Activated T-cell treated with anti-CD3 and anti-CD28 coated beads, Interleukin-2, amount 50 U/mL, for 72 hours (primary cell): Measurements from ENCODE around the gene CCDC167. TPM values are rescaled to one million over a fixed set of nuclear protein-coding genes. Genes with fewer than 3 reads are reported as not detected.
A peak's percentile ranks its signal among the peaks of the same experiment; 100 is the strongest.

Source experiments
- ATAC-seq, 2 donors: fragments of 150-1000 bp; cut with Tn5 transposase; replicated peaks in 1 of 2; 2 replicates each; pipeline ENCODE4 v1.10.0; 2021; ENCODE audit warnings: moderate library complexity in 2 of 2, mild to moderate bottlenecking in 1 of 2
- DNase-seq, 2 donors: peaks; one replicate each; pipeline ENCODE4 v3.0.0; 2021 to 2022; ENCODE audit warnings: mixed read lengths in 1 of 2
- H3K27ac Mint-ChIP-seq: one replicate; pipeline ENCODE4 v1.8.0; 2022; ENCODE audit warnings: mild to moderate bottlenecking, moderate library complexity, mixed read lengths
- H3K27me3 Mint-ChIP-seq: one replicate; pipeline ENCODE4 v1.8.0; 2022; ENCODE audit warnings: low read depth, mixed read lengths
- H3K36me3 Mint-ChIP-seq, 2 donors: one replicate each; pipeline ENCODE4 v1.8.0; 2022; ENCODE audit warnings: mixed read lengths in 2 of 2, mild to moderate bottlenecking in 1 of 2; ENCODE audit not compliant: insufficient read depth in 2 of 2
- H3K4me1 Mint-ChIP-seq: one replicate; pipeline ENCODE4 v1.8.0; 2022; ENCODE audit warnings: low read depth, mixed read lengths
- H3K4me3 Mint-ChIP-seq, 2 donors: one replicate each; pipeline ENCODE4 v1.8.0; 2022; ENCODE audit warnings: mild to moderate bottlenecking in 2 of 2, mixed read lengths in 2 of 2, moderate library complexity in 2 of 2
- H3K9me3 Mint-ChIP-seq, 2 donors: one replicate each; pipeline ENCODE4 v1.8.0; 2022; ENCODE audit warnings: mixed read lengths in 2 of 2
- total RNA-seq, 2 donors: library from RNA; stranded (reverse); gene quantifications; one replicate each; pipeline ENCODE4 v1.2.3, GENCODE V29; 2022

The CCDC167 gene
- total RNA-seq, 2 donors from 2014 or later = 32.2 to 36.4 TPM

- no peak overlapping the region for H3K27ac Mint-ChIP-seq
- H3K9me3 Mint-ChIP-seq = no peaks in the 10 kb centered on the region
- no peak for ATAC-seq
- H3K27me3 Mint-ChIP-seq = no peaks in the 10 kb centered on the region
- H3K4me1 Mint-ChIP-seq = no peaks in the 10 kb centered on the region
- no peak for DNase-seq
- no peak overlapping the region for H3K4me3 Mint-ChIP-seq
- peaks cover 4 to 5% of the 10 kb centered on the region in 2 donors for H3K36me3 Mint-ChIP-seq
These were observed 20.3 kb downstream of the CCDC167 start for GRCh38 chr6:37479266-37479854.

GRCh38 chr6:37478827-37479226, 20.9 kb downstream of the CCDC167 start:
- DNase-seq (no peak), ATAC-seq (no peak)
- H3K9me3 Mint-ChIP-seq = no peaks in the 10 kb centered on the region
- no peaks in the 10 kb centered on the region for H3K27me3 Mint-ChIP-seq
- peaks cover 6 to 9% of the 10 kb centered on the region in 2 donors for H3K36me3 Mint-ChIP-seq
- no peak overlapping the region for H3K27ac Mint-ChIP-seq
- H3K4me1 Mint-ChIP-seq = no peaks in the 10 kb centered on the region
- H3K4me3 Mint-ChIP-seq = no peak overlapping the region

- Mint-ChIP-seq H3K27ac (peak overlapping the region; percentile 16), H3K9me3 (no peaks in the 10 kb centered on the region), H3K27me3 (no peaks in the 10 kb centered on the region), H3K36me3 (peaks cover 6 to 9% of the 10 kb centered on the region in 2 donors), H3K4me3 (no peak overlapping the region), H3K4me1 (no peaks in the 10 kb centered on the region)
- ATAC-seq = peak in 1 of 2 donors; percentile 18
- DNase-seq = no peak
These were observed 21.8 kb downstream of the CCDC167 start for GRCh38 chr6:37477656-37478435.

GRCh38 chr6:37477191-37477590, 22.5 kb downstream of the CCDC167 start:
- Mint-ChIP-seq H3K27me3 (no peaks in the 10 kb centered on the region), H3K4me3 (no peak overlapping the region), H3K4me1 (no peaks in the 10 kb centered on the region), H3K36me3 (peaks cover 6 to 9% of the 10 kb centered on the region in 2 donors), H3K9me3 (no peaks in the 10 kb centered on the region), H3K27ac (no peak overlapping the region)
- DNase-seq (no peak), ATAC-seq (no peak)

- H3K27ac Mint-ChIP-seq = no peak overlapping the region
- no peak overlapping the region for H3K4me3 Mint-ChIP-seq
- no peaks in the 10 kb centered on the region for H3K9me3 Mint-ChIP-seq
- ATAC-seq = no peak
- no peaks in the 10 kb centered on the region for H3K27me3 Mint-ChIP-seq
- no peaks in the 10 kb centered on the region for H3K4me1 Mint-ChIP-seq
- DNase-seq = no peak
- H3K36me3 Mint-ChIP-seq = peaks cover 11 to 28% of the 10 kb centered on the region in 2 donors
These were observed 25.4 kb downstream of the CCDC167 start for GRCh38 chr6:37474316-37474715.

GRCh38 chr6:37473364-37474095, 26.2 kb downstream of the CCDC167 start:
- Mint-ChIP-seq H3K9me3 (no peaks in the 10 kb centered on the region), H3K4me3 (no peak overlapping the region), H3K27me3 (no peaks in the 10 kb centered on the region), H3K4me1 (no peaks in the 10 kb centered on the region), H3K27ac (no peak overlapping the region), H3K36me3 (peaks cover 11 to 26% of the 10 kb centered on the region in 2 donors)
- no peak for DNase-seq
- ATAC-seq = no peak

GRCh38 chr6:37467718-37468117, 32.0 kb downstream of the CCDC167 start:
- DNase-seq (no peak), ATAC-seq (no peak)
- Mint-ChIP-seq H3K9me3 (no peaks in the 10 kb centered on the region), H3K36me3 (peaks cover 10 to 50% of the 10 kb centered on the region in 2 donors), H3K4me3 (no peak overlapping the region), H3K27ac (no peak overlapping the region), H3K27me3 (no peaks in the 10 kb centered on the region), H3K4me1 (no peaks in the 10 kb centered on the region)

- Mint-ChIP-seq H3K4me3 (no peak overlapping the region), H3K4me1 (no peaks in the 10 kb centered on the region), H3K27ac (no peak overlapping the region), H3K36me3 (peaks cover 8 to 45% of the 10 kb centered on the region in 2 donors), H3K9me3 (no peaks in the 10 kb centered on the region), H3K27me3 (no peaks in the 10 kb centered on the region)
- ATAC-seq = no peak
- no peak for DNase-seq
These were observed 36.6 kb downstream of the CCDC167 start for GRCh38 chr6:37463110-37463509.

GRCh38 chr6:37460805-37461204, 38.9 kb downstream of the CCDC167 start:
- peaks cover 10 to 29% of the 10 kb centered on the region in 2 donors for H3K36me3 Mint-ChIP-seq
- H3K4me1 Mint-ChIP-seq = no peaks in the 10 kb centered on the region
- H3K27ac Mint-ChIP-seq = no peak overlapping the region
- no peak overlapping the region for H3K4me3 Mint-ChIP-seq
- no peak for ATAC-seq
- no peak for DNase-seq
- H3K9me3 Mint-ChIP-seq = no peaks in the 10 kb centered on the region
- H3K27me3 Mint-ChIP-seq = no peaks in the 10 kb centered on the region

GRCh38 chr6:37459981-37460800, 39.5 kb downstream of the CCDC167 start:
- no peaks in the 10 kb centered on the region for H3K27me3 Mint-ChIP-seq
- peak overlapping the region; percentile 15 for H3K27ac Mint-ChIP-seq
- no peaks in the 10 kb centered on the region for H3K4me1 Mint-ChIP-seq
- DNase-seq = no peak
- H3K36me3 Mint-ChIP-seq = peaks cover 8 to 31% of the 10 kb centered on the region in 2 donors
- H3K9me3 Mint-ChIP-seq = no peaks in the 10 kb centered on the region
- ATAC-seq = no peak
- no peak overlapping the region for H3K4me3 Mint-ChIP-seq

GRCh38 chr6:37456816-37457560, 42.7 kb downstream of the CCDC167 start:
- no peaks in the 10 kb centered on the region for H3K9me3 Mint-ChIP-seq
- ATAC-seq (no peak), DNase-seq (no peak)
- no peak overlapping the region for H3K4me3 Mint-ChIP-seq
- peaks cover 15% of the 10 kb centered on the region for H3K4me1 Mint-ChIP-seq
- H3K27me3 Mint-ChIP-seq = no peaks in the 10 kb centered on the region
- H3K27ac Mint-ChIP-seq = no peak overlapping the region
- H3K36me3 Mint-ChIP-seq = peaks cover 10 to 36% of the 10 kb centered on the region in 2 donors

GRCh38 chr6:37456126-37456525, 43.6 kb downstream of the CCDC167 start:
- Mint-ChIP-seq H3K36me3 (peaks cover 12 to 38% of the 10 kb centered on the region in 2 donors), H3K4me3 (no peak overlapping the region), H3K4me1 (peaks cover 23% of the 10 kb centered on the region), H3K27ac (no peak overlapping the region), H3K27me3 (no peaks in the 10 kb centered on the region), H3K9me3 (no peaks in the 10 kb centered on the region)
- no peak for ATAC-seq
- DNase-seq = no peak
